ENCODE results near the gene NFE2L1.
"Not testable (repeated sequence)": the region's sequence is repeated elsewhere in the genome, so short reads cannot be mapped to it uniquely, and the experiment has no call there.

The NFE2L1 gene

GRCh38 chr17:48051283-48051682, 3.1 kb downstream of the NFE2L1 start:
- DNase-seq: no peak

- DNase-seq: no peak
Observed at GRCh38 chr17:48051706-48052486, 3.7 kb downstream of the NFE2L1 start.

- DNase-seq: no peak
Observed at GRCh38 chr17:48052956-48053757, 5.0 kb downstream of the NFE2L1 start.

- DNase-seq: no peak
Observed at GRCh38 chr17:48053758-48054237, 5.6 kb downstream of the NFE2L1 start.

- no peak for DNase-seq
Observed at GRCh38 chr17:48054238-48055185, 6.4 kb downstream of the NFE2L1 start.

GRCh38 chr17:48055531-48056245, 7.5 kb downstream of the NFE2L1 start:
- no peak for DNase-seq

GRCh38 chr17:48056246-48056745, 8.1 kb downstream of the NFE2L1 start:
- no peak for DNase-seq

GRCh38 chr17:48056879-48057278, 8.7 kb downstream of the NFE2L1 start:
- DNase-seq: no peak

GRCh38 chr17:48057626-48058025, 9.5 kb downstream of the NFE2L1 start:
- DNase-seq: no peak

GRCh38 chr17:48058393-48059124, 10.4 kb downstream of the NFE2L1 start:
- DNase-seq: no peak

GRCh38 chr17:48059125-48059668, 11.0 kb downstream of the NFE2L1 start:
- DNase-seq: no peak

- no peak for DNase-seq
Observed at GRCh38 chr17:48060249-48060648, 12.1 kb downstream of the NFE2L1 start.

GRCh38 chr17:48062273-48062672, 14.1 kb downstream of the NFE2L1 start:
- DNase-seq: no peak

GRCh38 chr17:48064638-48065037, 16.5 kb downstream of the NFE2L1 start:
- DNase-seq: no peak

GRCh38 chr17:48066192-48066591, 18.0 kb downstream of the NFE2L1 start:
- DNase-seq: no peak

- DNase-seq: no peak
Observed at GRCh38 chr17:48066656-48067055, 18.5 kb downstream of the NFE2L1 start.

GRCh38 chr17:48067245-48067644, 19.1 kb downstream of the NFE2L1 start:
- no peak for DNase-seq

GRCh38 chr17:48067808-48068207, 19.6 kb downstream of the NFE2L1 start:
- DNase-seq: not testable (repeated sequence)

- no peak for DNase-seq
Observed at GRCh38 chr17:48068491-48068961, 20.4 kb downstream of the NFE2L1 start.

GRCh38 chr17:48070195-48070594, 22.0 kb downstream of the NFE2L1 start:
- no peak for DNase-seq

- DNase-seq: no peak
Observed at GRCh38 chr17:48071654-48072053, 23.5 kb downstream of the NFE2L1 start.

Measured in central memory CD4-positive, alpha-beta T cell (primary cell).